Thoracic aorta (tissue), 2 donors: ENCODE data around the gene ALG8. TPM values are rescaled to one million over a fixed set of nuclear protein-coding genes. Genes with fewer than 3 reads are reported as not detected.

Source experiments
- ATAC-seq: fragments of 150-250 bp; one replicate; pipeline ENCODE4 v1.8.0; 2017; ENCODE audit warnings: low read depth; ENCODE audit not compliant: insufficient number of reproducible peaks, low FRiP score
- DNase-seq: peaks from one replicate; pipeline ENCODE4 v3.0.0-alpha.2; 2020; ENCODE audit warnings: low spot score
- H3K27ac ChIP-seq, 2 donors: fragments of 200-600 bp; sonication (generic); 1 replicate in 1 of 2; 2 replicates in 1 of 2; pipeline ENCODE4 v1.5.1; 2016; ENCODE audit warnings: mild to moderate bottlenecking in 2 of 2, moderate library complexity in 2 of 2
- H3K27me3 ChIP-seq: fragments of 200-600 bp; sonication (generic); replicated peaks from 2 replicates; pipeline ENCODE4 v1.6.0; 2016; ENCODE audit warnings: mild to moderate bottlenecking; ENCODE audit not compliant: insufficient read depth
- H3K36me3 ChIP-seq: fragments of 200-600 bp; sonication (generic); one replicate; pipeline ENCODE4 v1.5.1; 2016
- H3K4me1 ChIP-seq, 2 donors: fragments of 200-600 bp; sonication (generic); 1 replicate in 1 of 2; 2 replicates in 1 of 2; pipeline versions ENCODE4 v1.5.1 to v1.6.0; 2016; ENCODE audit warnings: low read depth in 2 of 2, mild to moderate bottlenecking in 1 of 2; ENCODE audit not compliant: control insufficient read depth in 1 of 2
- H3K4me3 ChIP-seq: fragments of 200-600 bp; sonication (generic); 2 replicates; pipeline ENCODE4 v1.5.1; 2016; ENCODE audit warnings: mild to moderate bottlenecking
- H3K9me3 ChIP-seq: fragments of 200-600 bp; sonication (generic); 2 replicates; pipeline ENCODE4 v1.5.1; 2016
- total RNA-seq, 2 donors: library from RNA; depleted of rRNA; stranded (reverse); fragments of >200 nt; gene quantifications; one replicate each; pipeline versions ENCODE4 v1.1.0 to v1.2.3, GENCODE V29; 2016
- TF ChIP-seq, protein P1 (sequence below): fragments of 200-600 bp; sonication (generic); IDR thresholded peaks from one replicate; pipeline ENCODE4 v1.5.1; 2019; ENCODE audit warnings: antibody characterized with exemption

Gene ALG8
- total RNA-seq, 2 donors from 2014 or later, result 19.5 to 26.3 TPM

DNA sequence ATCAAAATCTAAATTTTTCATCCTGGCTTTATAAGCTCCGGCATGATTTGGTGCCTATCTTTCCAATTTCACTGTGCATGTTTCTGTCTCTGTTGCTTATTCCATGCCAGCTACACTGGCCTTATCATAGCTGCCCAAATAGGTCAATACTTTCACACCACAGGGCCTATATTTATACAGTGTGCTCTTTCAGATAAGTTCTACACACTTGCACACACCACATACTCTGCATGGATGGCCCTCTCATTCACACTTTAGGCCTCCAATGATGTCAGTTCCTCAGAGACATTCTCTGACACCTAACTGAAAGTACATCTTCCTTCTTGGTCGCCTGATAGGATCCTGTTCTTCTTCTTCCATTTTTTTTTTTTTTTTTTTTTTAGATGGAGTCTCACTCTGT, 7.0 kb downstream of the ALG8 start:
- H3K27ac ChIP-seq, result no peak overlapping the region
- H3K27me3 ChIP-seq, result no peaks in the 10 kb centered on the region
- ATAC-seq, result no peak
- H3K4me3 ChIP-seq, result no peak overlapping the region
- TF ChIP-seq, protein P1, sequence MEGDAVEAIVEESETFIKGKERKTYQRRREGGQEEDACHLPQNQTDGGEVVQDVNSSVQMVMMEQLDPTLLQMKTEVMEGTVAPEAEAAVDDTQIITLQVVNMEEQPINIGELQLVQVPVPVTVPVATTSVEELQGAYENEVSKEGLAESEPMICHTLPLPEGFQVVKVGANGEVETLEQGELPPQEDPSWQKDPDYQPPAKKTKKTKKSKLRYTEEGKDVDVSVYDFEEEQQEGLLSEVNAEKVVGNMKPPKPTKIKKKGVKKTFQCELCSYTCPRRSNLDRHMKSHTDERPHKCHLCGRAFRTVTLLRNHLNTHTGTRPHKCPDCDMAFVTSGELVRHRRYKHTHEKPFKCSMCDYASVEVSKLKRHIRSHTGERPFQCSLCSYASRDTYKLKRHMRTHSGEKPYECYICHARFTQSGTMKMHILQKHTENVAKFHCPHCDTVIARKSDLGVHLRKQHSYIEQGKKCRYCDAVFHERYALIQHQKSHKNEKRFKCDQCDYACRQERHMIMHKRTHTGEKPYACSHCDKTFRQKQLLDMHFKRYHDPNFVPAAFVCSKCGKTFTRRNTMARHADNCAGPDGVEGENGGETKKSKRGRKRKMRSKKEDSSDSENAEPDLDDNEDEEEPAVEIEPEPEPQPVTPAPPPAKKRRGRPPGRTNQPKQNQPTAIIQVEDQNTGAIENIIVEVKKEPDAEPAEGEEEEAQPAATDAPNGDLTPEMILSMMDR, result no peak
- no peaks in the 10 kb centered on the region for H3K4me1 ChIP-seq
- no peaks in the 10 kb centered on the region for H3K9me3 ChIP-seq
- no peak for DNase-seq
- no peaks in the 10 kb centered on the region for H3K36me3 ChIP-seq

DNA sequence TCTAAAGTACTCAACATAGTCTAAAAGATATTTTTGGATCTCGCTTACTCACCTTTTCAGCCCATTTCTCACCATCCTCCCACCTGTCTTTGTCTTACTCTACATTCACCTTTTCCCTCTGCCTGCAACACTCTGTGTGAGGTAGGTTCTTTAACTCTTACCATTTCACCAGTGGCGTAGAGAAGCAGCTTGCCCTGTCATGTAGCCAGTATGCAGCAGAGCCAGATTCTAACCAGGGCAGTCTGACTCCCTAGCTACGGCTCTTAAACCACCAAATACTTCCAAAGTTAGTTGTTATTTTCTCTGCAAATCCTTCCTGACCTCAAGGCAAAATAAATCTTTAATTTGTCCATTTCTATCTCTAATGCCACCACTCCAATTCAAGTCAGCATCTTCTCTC, 7.5 kb downstream of the ALG8 start:
- no peaks in the 10 kb centered on the region for H3K27me3 ChIP-seq
- no peak overlapping the region for H3K27ac ChIP-seq
- DNase-seq (no peak), ATAC-seq (no peak)
- H3K36me3 ChIP-seq, result no peaks in the 10 kb centered on the region
- H3K4me3 ChIP-seq, result no peak overlapping the region
- TF ChIP-seq, protein P1, result no peak
- no peaks in the 10 kb centered on the region for H3K4me1 ChIP-seq
- no peaks in the 10 kb centered on the region for H3K9me3 ChIP-seq

DNA sequence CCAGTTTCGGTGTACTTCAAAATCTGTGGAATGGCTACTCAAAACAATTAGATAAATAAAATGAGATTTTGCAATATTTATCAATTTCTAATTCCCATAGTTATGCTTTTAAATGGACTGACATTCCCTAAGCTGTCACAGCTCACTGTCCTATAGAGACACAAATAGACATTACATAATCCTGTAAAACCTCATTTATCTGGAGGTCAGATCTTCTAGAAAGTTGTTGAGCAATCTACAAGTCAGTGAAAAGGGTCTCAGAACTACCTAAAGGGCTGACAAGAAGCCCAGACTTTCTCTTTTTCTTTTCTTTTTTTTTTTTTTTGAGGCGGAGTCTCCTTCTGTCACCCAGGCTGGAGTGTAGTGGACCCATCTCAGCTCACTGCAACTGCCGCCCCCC, 12.0 kb downstream of the ALG8 start:
- no peak for DNase-seq
- no peak for ATAC-seq
- TF ChIP-seq, protein P1, result no peak
- Histone ChIP-seq H3K9me3 (no peaks in the 10 kb centered on the region), H3K4me1 (no peaks in the 10 kb centered on the region), H3K27ac (no peak overlapping the region), H3K27me3 (no peaks in the 10 kb centered on the region), H3K4me3 (no peak overlapping the region), H3K36me3 (no peaks in the 10 kb centered on the region)

DNA sequence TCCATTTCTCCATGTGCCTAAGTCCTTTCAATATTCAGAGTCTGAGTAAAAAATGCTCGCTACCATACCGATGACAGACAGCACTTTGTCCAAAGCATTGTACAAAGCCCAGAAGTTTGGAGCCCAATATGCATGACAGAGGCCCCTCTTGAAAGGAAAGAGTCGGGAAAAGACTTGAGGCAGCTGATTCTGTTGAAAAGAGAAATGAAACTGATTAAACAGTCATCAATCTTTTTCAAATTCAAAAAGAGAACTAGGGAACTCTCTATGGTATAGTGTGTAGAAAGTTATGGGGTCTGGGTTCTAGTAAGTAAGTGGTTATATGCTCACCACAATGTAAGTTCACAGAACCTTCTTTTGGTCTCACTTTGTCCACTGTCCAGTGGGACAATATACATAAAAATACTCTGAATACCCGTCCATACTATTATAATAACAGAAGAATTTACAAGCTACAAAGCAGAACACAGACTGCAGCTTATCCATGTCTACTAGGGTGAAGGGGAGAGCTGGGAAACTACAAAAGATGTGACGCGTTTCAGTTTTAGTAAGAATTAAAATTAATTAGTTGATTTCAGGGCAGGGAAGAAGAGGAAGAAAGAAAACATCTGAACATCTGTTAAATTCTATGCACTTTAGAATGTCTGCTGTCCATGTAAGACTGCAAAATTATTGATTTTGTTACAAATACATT, 26.7 kb downstream of the ALG8 start:
- Histone ChIP-seq H3K9me3 (no peaks in the 10 kb centered on the region), H3K4me1 (no peaks in the 10 kb centered on the region), H3K36me3 (no peaks in the 10 kb centered on the region), H3K4me3 (no peak overlapping the region), H3K27ac (no peak overlapping the region), H3K27me3 (no peaks in the 10 kb centered on the region)
- no peak for DNase-seq
- ATAC-seq, result no peak
- TF ChIP-seq, protein P1, result no peak

DNA sequence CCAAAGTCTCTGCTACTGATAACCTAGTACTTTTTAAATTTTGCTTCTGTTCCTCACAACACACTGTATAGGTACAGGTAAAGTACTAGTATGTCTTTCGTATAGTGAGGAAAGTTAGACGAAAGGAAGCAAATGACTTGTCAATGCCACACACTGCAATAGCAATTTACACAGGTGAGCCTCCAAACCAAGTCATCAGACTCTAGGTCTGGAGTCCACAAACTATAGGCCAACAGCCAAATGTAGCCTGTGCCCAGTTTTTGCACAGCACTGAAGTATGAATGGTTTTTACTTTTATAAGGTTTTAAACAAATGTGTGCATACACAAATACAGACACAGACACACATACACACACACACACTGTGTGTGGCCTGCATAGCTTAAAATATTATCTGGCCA, 28.1 kb downstream of the ALG8 start:
- TF ChIP-seq, protein P1, result no peak
- DNase-seq, result no peak
- ATAC-seq, result no peak
- H3K4me3 ChIP-seq, result no peak overlapping the region
- H3K27ac ChIP-seq, result no peak overlapping the region
- no peaks in the 10 kb centered on the region for H3K4me1 ChIP-seq
- H3K27me3 ChIP-seq, result no peaks in the 10 kb centered on the region
- no peaks in the 10 kb centered on the region for H3K36me3 ChIP-seq
- H3K9me3 ChIP-seq, result no peaks in the 10 kb centered on the region
